Endothelial cell of umbilical vein (primary cell): ENCODE data around the gene CALN1. TPM values are rescaled to one million over a fixed set of nuclear protein-coding genes. Genes with fewer than 3 reads are reported as not detected.

ENCODE experiments used
- BruUV-seq: library from RNA; stranded (reverse); fragments of 400-500 nt; replicated peaks from 2 replicates; lab custom pipeline; 2021; lab: Mats Ljungman, UMichigan
- CTCF ChIA-PET: fragments of 300-600, 350-600 bp; sonication (Branson Sonifier 250); formaldehyde crosslinking; loops from one replicate; lab custom pipeline; 2021; ENCODE audit warnings: antibody characterized with exemption, inconsistent platforms; lab: Charles Lee
- POLR2A ChIA-PET: fragments of 300-600, 350-600 bp; sonication (Branson Sonifier 250); formaldehyde crosslinking; loops from one replicate; lab custom pipeline; 2021; ENCODE audit warnings: antibody characterized with exemption, inconsistent platforms; lab: Charles Lee
- DNase-seq: peaks from one replicate; pipeline ENCODE4 v3.0.0-alpha.2; 2011; ENCODE audit warnings: low read depth, low spot score
- FAIRE-seq: peaks from 2 replicates; lab custom pipeline; 2011; peaks lifted over from hg19 to GRCh38; lab: Jason Lieb, UNC
- H2AFZ ChIP-seq: 2 replicates; pipeline ENCODE4 v1.6.0; 2012; ENCODE audit warnings: low read depth, low read length, control low read depth, inconsistent platforms
- H3K27ac ChIP-seq: 2 replicates; pipeline ENCODE4 v1.5.1; 2011; ENCODE audit warnings: low read depth, mild to moderate bottlenecking, control low read depth, low read length, moderate library complexity; ENCODE audit not compliant: insufficient read depth
- H3K27me3 ChIP-seq, 2 experiments: 2 replicates each; pipeline versions ENCODE4 v1.6.0 to v1.6.1; 2011; ENCODE audit warnings: low read length in 2 of 2, mixed read lengths in 1 of 2; ENCODE audit not compliant: control insufficient read depth in 2 of 2, insufficient read depth in 2 of 2
- H3K36me3 ChIP-seq, 2 experiments: 2 replicates in 1 of 2; 3 replicates in 1 of 2; pipeline ENCODE4 v1.5.1; 2011; ENCODE audit warnings: low read length in 2 of 2, mild to moderate bottlenecking in 1 of 2, moderate library complexity in 1 of 2; ENCODE audit not compliant: control insufficient read depth in 2 of 2, insufficient read depth in 2 of 2; ENCODE audit errors: extremely low read depth in 1 of 2
- H3K4me1 ChIP-seq: 3 replicates; pipeline ENCODE4 v1.5.1; 2011; ENCODE audit warnings: mild to moderate bottlenecking, low read length; ENCODE audit not compliant: control insufficient read depth, insufficient read depth; ENCODE audit errors: extremely low read depth
- H3K4me2 ChIP-seq: 2 replicates; pipeline ENCODE4 v1.6.1; 2011; ENCODE audit warnings: low read length, control low read depth, mixed read lengths; ENCODE audit not compliant: insufficient read depth
- H3K4me3 ChIP-seq, 3 experiments: fragments of 200-600 bp in 1 of 3; sonication (generic), shearing (Covaris generic) in 1 of 3; replicated peaks in 1 of 3; 2 replicates each; pipeline ENCODE4 v1.5.1; 2011 to 2016; ENCODE audit warnings: control low read depth in 3 of 3, low read length in 3 of 3, mild to moderate bottlenecking in 2 of 3, inconsistent platforms in 1 of 3, low read depth in 1 of 3, moderate library complexity in 1 of 3; ENCODE audit not compliant: insufficient read depth in 1 of 3
- H3K79me2 ChIP-seq: 2 replicates; pipeline ENCODE4 v1.6.0; 2012; ENCODE audit warnings: low read length, inconsistent platforms; ENCODE audit not compliant: control insufficient read depth, insufficient read depth
- H3K9ac ChIP-seq: replicated peaks from 2 replicates; pipeline ENCODE3; 2011; ENCODE audit warnings: low read length, control low read depth; ENCODE audit not compliant: insufficient read depth; ENCODE audit errors: extremely low read depth
- H3K9me1 ChIP-seq: replicated peaks from 3 replicates; pipeline ENCODE4 v1.6.0; 2011; ENCODE audit warnings: mild to moderate bottlenecking, low read length; ENCODE audit not compliant: control insufficient read depth, insufficient read depth; ENCODE audit errors: extremely low read depth
- H3K9me3 ChIP-seq: replicated peaks from 2 replicates; pipeline ENCODE4 v1.5.1; 2012; ENCODE audit warnings: low read length, inconsistent platforms; ENCODE audit not compliant: control insufficient read depth, insufficient read depth
- H4K20me1 ChIP-seq: replicated peaks from 2 replicates; pipeline ENCODE3; 2011; ENCODE audit warnings: mild to moderate bottlenecking, low read length; ENCODE audit not compliant: control insufficient read depth, insufficient read depth; ENCODE audit errors: extremely low read depth
- EZH2 ChIP-seq: IDR thresholded peaks from 2 replicates; pipeline ENCODE4 v1.6.1; 2012; ENCODE audit warnings: borderline replicate concordance, low read depth, mild to moderate bottlenecking, moderate library complexity, low read length, inconsistent platforms; ENCODE audit not compliant: severe bottlenecking
- FOS ChIP-seq: IDR thresholded peaks from 2 replicates; pipeline ENCODE4 v1.6.1; 2011; ENCODE audit warnings: mild to moderate bottlenecking, low read length, moderate library complexity, borderline replicate concordance; ENCODE audit not compliant: insufficient read depth
- GATA2 ChIP-seq: IDR thresholded peaks from 2 replicates; pipeline ENCODE4 v1.7.0; 2011; ENCODE audit warnings: low read depth, mild to moderate bottlenecking, moderate library complexity, mixed read lengths, low read length; ENCODE audit not compliant: insufficient read length, insufficient read depth
- MYC ChIP-seq: IDR thresholded peaks from one replicate; pipeline ENCODE4 v1.6.1; 2011; ENCODE audit warnings: mild to moderate bottlenecking, low read depth, low read length
- POLR2AphosphoS5 ChIP-seq: IDR thresholded peaks from 2 replicates; pipeline ENCODE4 v1.6.1; 2012; ENCODE audit warnings: low read depth, mild to moderate bottlenecking, control low read depth, low read length, moderate library complexity; ENCODE audit not compliant: insufficient read depth
- dilution Hi-C: fragments of 300-500 bp; cut with MboI; formaldehyde crosslinking; loops from one replicate; pipeline ENCODE4 v1.15.0; 2019; ENCODE audit warnings: low sequenced_read_pairs; ENCODE audit not compliant: extremely low pct_ligation_motif_present
- intact Hi-C: fragments of 100-400 bp; cut with micrococcal nuclease; formaldehyde crosslinking; loops from one replicate; pipeline ENCODE4 v1.10.0; 2022
- polyA plus RNA-seq, 4 experiments: library from polyadenylated mRNA; depleted of rRNA in 3 of 4; stranded (reverse) in 3 of 4; unstranded in 1 of 4; fragments of >200 nt; gene quantifications; 2 replicates each; pipeline versions ENCODE4 v1.2.1 to v1.2.3, GENCODE V29; 2011 to 2012; ENCODE audit warnings: missing spikeins in 1 of 4
- total RNA-seq: library from RNA; stranded (reverse); gene quantifications from 2 replicates; pipeline ENCODE4 v1.2.3, GENCODE V29; 2021
- TF ChIP-seq, protein P1 (sequence below), 2 donors: IDR thresholded peaks; 1 replicate in 1 of 2; 2 replicates in 1 of 2; pipeline ENCODE4 v1.5.1; 2011; ENCODE audit warnings: low read length in 2 of 2, mild to moderate bottlenecking in 2 of 2, moderate library complexity in 2 of 2, control low read depth in 1 of 2, inconsistent platforms in 1 of 2, low read depth in 1 of 2; ENCODE audit not compliant: insufficient read depth in 1 of 2; ENCODE audit errors: extremely low read depth in 1 of 2

The CALN1 gene
- total and polyA plus RNA-seq, 2 donors (not counting 3 experiments of a cell fraction or from before 2014, with no cell fraction given): not detected

GRCh38 chr7:71777278-71777677 is 634.9 kb downstream of the CALN1 start:
- H3K27me3 ChIP-seq: no peaks in the 10 kb centered on the region
- POLR2A ChIA-PET: interaction anchor here (1.0 kb wide), 1 partner anchor 23 kb away, joined by 4 read pairs; no protein-coding TSS in a partner anchor
- dilution Hi-C loops (no loop called here), intact Hi-C loops (no loop called here)
- BruUV-seq: no TSS peak
- DNase-seq: no peak
- no peak overlapping the region for H3K4me3 ChIP-seq
- no peak overlapping the region for H2AFZ ChIP-seq
- H3K9me3 ChIP-seq: peaks cover 4% of the 10 kb centered on the region
- H3K36me3 ChIP-seq: no peaks in the 10 kb centered on the region
- no peaks in the 10 kb centered on the region for H4K20me1 ChIP-seq
- H3K9me1 ChIP-seq: no peaks in the 10 kb centered on the region
- no peaks in the 10 kb centered on the region for H3K79me2 ChIP-seq
- H3K4me2 ChIP-seq: no peak overlapping the region
- TF ChIP-seq POLR2AphosphoS5 (no peak), FOS (no peak), EZH2 (no peak), MYC (no peak), GATA2 (no peak)
- TF ChIP-seq, protein P1, sequence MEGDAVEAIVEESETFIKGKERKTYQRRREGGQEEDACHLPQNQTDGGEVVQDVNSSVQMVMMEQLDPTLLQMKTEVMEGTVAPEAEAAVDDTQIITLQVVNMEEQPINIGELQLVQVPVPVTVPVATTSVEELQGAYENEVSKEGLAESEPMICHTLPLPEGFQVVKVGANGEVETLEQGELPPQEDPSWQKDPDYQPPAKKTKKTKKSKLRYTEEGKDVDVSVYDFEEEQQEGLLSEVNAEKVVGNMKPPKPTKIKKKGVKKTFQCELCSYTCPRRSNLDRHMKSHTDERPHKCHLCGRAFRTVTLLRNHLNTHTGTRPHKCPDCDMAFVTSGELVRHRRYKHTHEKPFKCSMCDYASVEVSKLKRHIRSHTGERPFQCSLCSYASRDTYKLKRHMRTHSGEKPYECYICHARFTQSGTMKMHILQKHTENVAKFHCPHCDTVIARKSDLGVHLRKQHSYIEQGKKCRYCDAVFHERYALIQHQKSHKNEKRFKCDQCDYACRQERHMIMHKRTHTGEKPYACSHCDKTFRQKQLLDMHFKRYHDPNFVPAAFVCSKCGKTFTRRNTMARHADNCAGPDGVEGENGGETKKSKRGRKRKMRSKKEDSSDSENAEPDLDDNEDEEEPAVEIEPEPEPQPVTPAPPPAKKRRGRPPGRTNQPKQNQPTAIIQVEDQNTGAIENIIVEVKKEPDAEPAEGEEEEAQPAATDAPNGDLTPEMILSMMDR (IDR thresholded peaks at IDR 0.05; ENCODE audit: extremely low read depth in 1 of 2, insufficient read depth in 1 of 2, low read depth in 1 of 2, low read length in 2 of 2): no peak
- H3K4me1 ChIP-seq: no peaks in the 10 kb centered on the region
- H3K9ac ChIP-seq: no peak overlapping the region
- H3K27ac ChIP-seq: no peak overlapping the region
- CTCF ChIA-PET: no interaction called here
- no peak for FAIRE-seq
